ENCODE data around the gene PTH2. TPM values are rescaled to one million over a fixed set of nuclear protein-coding genes. Genes with fewer than 3 reads are reported as not detected.

The PTH2 gene
- total and polyA plus RNA-seq, 2 of the 8 experiments (the other 6 are each of a cell fraction or from before 2014, with no cell fraction given): not detected

DNA sequence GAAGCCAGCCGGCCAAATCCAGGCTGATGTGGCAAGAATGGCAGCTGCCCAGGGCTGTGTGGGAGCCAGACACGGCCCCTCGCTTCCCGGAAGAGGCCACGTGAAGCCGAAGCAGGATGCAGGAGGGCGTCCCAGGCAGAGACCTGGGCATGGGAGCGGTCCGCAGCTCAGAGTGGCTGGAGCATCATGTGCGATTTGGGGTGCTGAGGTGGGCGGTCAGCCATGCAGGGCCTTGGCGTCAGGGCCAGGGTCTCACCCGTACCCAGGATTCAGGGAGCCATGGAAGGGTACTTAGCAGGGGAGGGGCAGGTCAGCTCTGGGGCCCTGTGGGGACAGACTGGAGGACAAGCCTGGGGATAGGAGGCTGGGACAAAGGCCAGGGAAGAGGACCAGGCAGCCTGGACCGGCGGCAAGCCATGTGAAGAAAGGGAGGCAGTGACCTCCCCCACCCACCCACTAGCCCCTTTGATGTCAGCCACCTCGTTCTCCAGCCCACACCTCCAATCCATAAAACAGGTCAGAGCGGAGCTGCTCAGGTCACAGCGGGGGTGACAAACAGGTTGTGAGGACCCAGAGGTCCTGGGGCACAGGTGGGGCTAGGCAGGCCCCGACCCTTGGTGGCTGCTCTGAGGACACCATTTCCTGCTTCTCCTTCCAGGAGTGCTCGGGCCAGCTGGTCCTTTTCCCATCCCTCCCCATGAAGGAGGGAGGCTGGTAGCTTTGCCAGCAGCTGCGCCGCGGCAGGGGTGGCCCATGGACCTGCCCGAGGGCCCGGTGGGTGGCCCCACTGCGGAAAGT lies 32.9 kb downstream of the PTH2 start:
- ChIA-PET POLR2A (ENCODE audit: partially characterized antibody) (interaction anchor here (0.6 to 1.4 kb wide), 6 partner anchors 17 to 60 kb away, joined by 3 to 4 read pairs (median 3); no protein-coding TSS in a partner anchor), CTCF (ENCODE audit: partially characterized antibody) (interaction anchor here (0.7 to 10.4 kb wide), 18 partner anchors 11 to 165 kb away, joined by 3 to 291 read pairs (median 8); partner anchors contain the start of genes GFY, PTH2 and SLC17A7)
- no peak overlapping the region for H3K56ac ChIP-seq (replicated peaks; ENCODE audit: insufficient read length, low read depth, low read length)
- no peak overlapping the region for H4K5ac ChIP-seq (ENCODE audit: insufficient read length, low read depth, low read length)
- 0 out of 2 replicates have a peak overlapping the region, but pooled peaks have one; percentile 24 for H2AK5ac ChIP-seq (ENCODE audit: low read depth, low read length)
- no peaks in the 10 kb centered on the region for H3K9me3 ChIP-seq (ENCODE audit: insufficient read depth in 2 of 2, low read depth in 1 of 2, low read length in 1 of 2)
- no peak overlapping the region for H3K4ac ChIP-seq (replicated peaks; ENCODE audit: insufficient read length, low read depth, low read length)
- no peaks in the 10 kb centered on the region for H4K20me1 ChIP-seq (replicated peaks in 1 of 2; ENCODE audit: control insufficient read depth in 1 of 2, insufficient read depth in 2 of 2, low read length in 2 of 2)
- no peak overlapping the region for H2BK20ac ChIP-seq (ENCODE audit: low read length)
- H3K4me3 ChIP-seq (ENCODE audit: extremely low read depth in 1 of 4, insufficient read depth in 2 of 4, low read depth in 3 of 4, low read length in 4 of 4): no peak overlapping the region
- no peak for TF ChIP-seq NANOG (IDR thresholded peaks at IDR 0.05; ENCODE audit: insufficient read depth, low read depth, low read length, poor library complexity, severe bottlenecking)
- TF ChIP-seq JUN (IDR thresholded peaks at IDR 0.05; ENCODE audit: low read depth, low read length): no peak
- no peak for TF ChIP-seq CHD2 (IDR thresholded peaks at IDR 0.05; ENCODE audit: low read length)
- TF ChIP-seq CBX8 (IDR thresholded peaks at IDR 0.05; ENCODE audit: borderline replicate concordance, low read depth, low read length): no peak
- no peak for TF ChIP-seq SP2 (IDR thresholded peaks at IDR 0.05; ENCODE audit: low read length)
- TF ChIP-seq NRF1 (IDR thresholded peaks at IDR 0.05; ENCODE audit: low read depth, low read length): no peak
- TF ChIP-seq ZNF274 (IDR thresholded peaks at IDR 0.05; ENCODE audit: borderline replicate concordance, extremely low read depth, low read length): no peak
- no peak for TF ChIP-seq SIX5 (IDR thresholded peaks at IDR 0.05; ENCODE audit: low read depth, low read length)
- TF ChIP-seq JUND (IDR thresholded peaks at IDR 0.05; ENCODE audit: low read length): no peak
- no peak for TF ChIP-seq TCF12 (IDR thresholded peaks at IDR 0.05; ENCODE audit: low read depth, low read length)
- TF ChIP-seq POLR2AphosphoS5 (IDR thresholded peaks at IDR 0.05; ENCODE audit: low read depth, low read length): no peak
- TF ChIP-seq SUZ12 (IDR thresholded peaks at IDR 0.05; ENCODE audit: low read length): no peak
- no peak overlapping the region for H3K27ac ChIP-seq (ENCODE audit: low read depth, low read length)
- peaks cover 0 to 3% (median under 1%) of the 10 kb centered on the region in 4 experiments; a peak in 2 of 7 replicates for H3K4me1 ChIP-seq (replicated peaks in 1 of 4; ENCODE audit: control insufficient read depth in 3 of 4, insufficient read depth in 4 of 4, low read length in 3 of 4)
- H3K79me2 ChIP-seq (ENCODE audit: control insufficient read depth in 1 of 2, insufficient read depth in 2 of 2, low read length in 2 of 2): no peaks in the 10 kb centered on the region
- no peak overlapping the region for H2BK12ac ChIP-seq (ENCODE audit: low read depth, low read length)
- H3K14ac ChIP-seq (ENCODE audit: insufficient read length): no peak overlapping the region
- no peak overlapping the region for H3K4me2 ChIP-seq (ENCODE audit: insufficient read depth in 1 of 2, low read depth in 2 of 2, low read length in 2 of 2)
- H2BK5ac ChIP-seq (ENCODE audit: low read depth, low read length): no peak overlapping the region
- H3K27me3 ChIP-seq (replicated peaks in 1 of 4; ENCODE audit: control insufficient read depth in 3 of 4, extremely low read depth in 1 of 4, insufficient read depth in 3 of 4, low read length in 3 of 4): no peaks in the 10 kb centered on the region
- no peak overlapping the region for H2AFZ ChIP-seq (ENCODE audit: low read length)
- H3K23me2 ChIP-seq (ENCODE audit: low read depth, low read length): no peaks in the 10 kb centered on the region; the same call in 1 of the 2 replicates
- no peak overlapping the region for H3K23ac ChIP-seq (ENCODE audit: insufficient read length)
- no peak overlapping the region for H2BK120ac ChIP-seq (replicated peaks; ENCODE audit: low read depth, low read length)
- no peaks in the 10 kb centered on the region for H3K36me3 ChIP-seq (ENCODE audit: control insufficient read depth in 2 of 4, insufficient read depth in 4 of 4, low read length in 3 of 4)
- FAIRE-seq (no peak), DNase-seq (ENCODE audit: low read depth in 1 of 2, low spot score in 2 of 2) (no peak)
- WGBS, 2 experiments (ENCODE audit: extremely low coverage in 1 of 2, insufficient coverage in 1 of 2, insufficient read length in 1 of 2, insufficient replicate concordance in 2 of 2, low coverage in 1 of 2, low lambda C conversion rate in 2 of 2, missing lambda C conversion rate in 1 of 2): 88% methylated on average over 26 of the region's 26 CpGs; no CpG with 5 or more reads in 1 of the 2 experiments
- H3K18ac ChIP-seq (ENCODE audit: extremely low read depth, low read length): no peak overlapping the region
- no peaks in the 10 kb centered on the region for H3K79me1 ChIP-seq (ENCODE audit: low read depth, low read length)
- H4K91ac ChIP-seq (replicated peaks; ENCODE audit: insufficient read length, low read length): no peak overlapping the region
- H2BK15ac ChIP-seq (ENCODE audit: low read length): no peak overlapping the region; the same call in 1 of the 2 replicates
- no peak overlapping the region for H3K9ac ChIP-seq (replicated peaks in 1 of 4; ENCODE audit: extremely low read depth in 1 of 4, low read depth in 3 of 4, low read length in 3 of 4)
- no peak overlapping the region; the same call in 1 of the 2 replicates for H4K8ac ChIP-seq (ENCODE audit: extremely low read depth, insufficient read depth, low read length)
